NCI-H2196 (cell line): ENCODE measurements around the gene TSPAN9.

Source experiments
- DNase-seq: peaks from one replicate; lab custom pipeline; 2025; ENCODE audit not compliant: unreplicated experiment; lab: John Stamatoyannopoulos, UW

Gene TSPAN9

GRCh38 chr12:3288690-3289089, 211.5 kb downstream of the TSPAN9 start:
- DNase-seq: no peak

GRCh38 chr12:3289702-3290101, 212.5 kb downstream of the TSPAN9 start:
- DNase-seq: no peak

GRCh38 chr12:3291939-3292338, 214.8 kb downstream of the TSPAN9 start:
- no peak for DNase-seq

- no peak for DNase-seq
These were observed 215.7 kb downstream of the TSPAN9 start for GRCh38 chr12:3292677-3293412.

- DNase-seq: no peak
These were observed 216.4 kb downstream of the TSPAN9 start for GRCh38 chr12:3293446-3294161.

- no peak for DNase-seq
These were observed 217.3 kb downstream of the TSPAN9 start for GRCh38 chr12:3294481-3294911.

GRCh38 chr12:3295225-3295624, 218.0 kb downstream of the TSPAN9 start:
- DNase-seq: no peak

GRCh38 chr12:3295646-3296408, 218.6 kb downstream of the TSPAN9 start:
- DNase-seq: no peak

GRCh38 chr12:3296409-3296701, 219.2 kb downstream of the TSPAN9 start:
- no peak for DNase-seq

GRCh38 chr12:3298603-3299002, 221.4 kb downstream of the TSPAN9 start:
- DNase-seq: no peak

- DNase-seq: peak; percentile 91
These were observed 223.0 kb downstream of the TSPAN9 start for GRCh38 chr12:3299929-3300832.

GRCh38 chr12:3300833-3301401, 223.7 kb downstream of the TSPAN9 start:
- no peak for DNase-seq

GRCh38 chr12:3302401-3303041, 225.3 kb downstream of the TSPAN9 start:
- DNase-seq: no peak

GRCh38 chr12:3303410-3304136, 226.4 kb downstream of the TSPAN9 start:
- peak; percentile 54 for DNase-seq

- DNase-seq: peak; percentile 26
These were observed 227.4 kb downstream of the TSPAN9 start for GRCh38 chr12:3304436-3305165.

GRCh38 chr12:3305464-3305863, 228.3 kb downstream of the TSPAN9 start:
- no peak for DNase-seq

GRCh38 chr12:3305904-3306619, 228.9 kb downstream of the TSPAN9 start:
- DNase-seq: no peak

- DNase-seq: no peak
These were observed 230.2 kb downstream of the TSPAN9 start for GRCh38 chr12:3307389-3307788.
